T-cell (primary cell): ENCODE measurements around the gene CDH6. TPM values are rescaled to one million over a fixed set of nuclear protein-coding genes. Genes with fewer than 3 reads are reported as not detected.

Experiments
- ATAC-seq, 4 experiments: fragments of 200-7000 bp in 3 of 4; fragments of 150-1000 bp in 1 of 4; cut with Tn5 transposase; replicated peaks in 1 of 4; 1 replicate in 3 of 4; 2 replicates in 1 of 4; pipeline ENCODE4 v1.10.0; 2021; ENCODE audit warnings: moderate library complexity in 3 of 4, mild to moderate bottlenecking in 2 of 4, moderate number of reproducible peaks in 1 of 4
- CTCF ChIA-PET, 2 donors: fragments of 300-600 bp; sonication (Branson Sonifier 250); formaldehyde crosslinking; loops; one replicate each; lab custom pipeline; 2022; ENCODE audit warnings: antibody characterized with exemption in 2 of 2; lab: Charles Lee
- POLR2A ChIA-PET, 2 donors: fragments of 300-600 bp; sonication (Branson Sonifier 250); formaldehyde crosslinking; loops; one replicate each; lab custom pipeline; 2022; ENCODE audit warnings: antibody characterized with exemption in 2 of 2; lab: Charles Lee
- DNase-seq, 35 experiments: peaks; one replicate each; pipeline versions ENCODE4 v3.0.0 to v3.0.0-alpha.2; 2013 to 2023
- H3K27ac ChIP-seq: one replicate; pipeline ENCODE4 v1.5.1; 2013; ENCODE audit warnings: low read length
- H3K27me3 ChIP-seq, 2 experiments: replicated peaks in 1 of 2; 1 replicate in 1 of 2; 2 replicates in 1 of 2; pipeline versions ENCODE4 v1.6.1 to v1.7.0; 2013; ENCODE audit warnings: low read length in 1 of 2, mixed read lengths in 1 of 2; ENCODE audit not compliant: control insufficient read depth in 2 of 2, insufficient read depth in 2 of 2; ENCODE audit errors: extremely low read depth in 1 of 2
- H3K36me3 ChIP-seq, 2 donors: 1 replicate in 1 of 2; 2 replicates in 1 of 2; pipeline versions ENCODE4 v1.6.1 to v1.7.0; 2013; ENCODE audit warnings: low read length in 1 of 2; ENCODE audit not compliant: control insufficient read depth in 2 of 2, insufficient read depth in 1 of 2; ENCODE audit errors: extremely low read depth in 1 of 2
- H3K4me1 ChIP-seq, 2 experiments: 1 replicate in 1 of 2; 2 replicates in 1 of 2; pipeline versions ENCODE4 v1.6.1 to v1.7.0; 2013; ENCODE audit warnings: low read length in 2 of 2, mixed read lengths in 1 of 2; ENCODE audit not compliant: insufficient read depth in 2 of 2, control insufficient read depth in 1 of 2; ENCODE audit errors: extremely low read depth in 1 of 2
- H3K4me3 ChIP-seq, 2 donors: 1 replicate in 1 of 2; 2 replicates in 1 of 2; pipeline versions ENCODE4 v1.5.1 to v1.7.0; 2013; ENCODE audit warnings: mild to moderate bottlenecking in 2 of 2, low read length in 1 of 2, moderate library complexity in 1 of 2; ENCODE audit not compliant: control insufficient read depth in 1 of 2; ENCODE audit errors: extremely low read depth in 1 of 2
- H3K9me3 ChIP-seq: 2 replicates; pipeline ENCODE4 v1.7.0; 2013
- H3K27ac Mint-ChIP-seq, 2 donors: one replicate each; pipeline ENCODE4 v1.8.0; 2020 to 2021; ENCODE audit warnings: mild to moderate bottlenecking in 2 of 2, mixed read lengths in 2 of 2
- H3K27me3 Mint-ChIP-seq, 2 donors: one replicate each; pipeline ENCODE4 v1.8.0; 2021 to 2022; ENCODE audit warnings: mixed read lengths in 2 of 2
- H3K36me3 Mint-ChIP-seq: one replicate; pipeline ENCODE4 v1.8.0; 2021; ENCODE audit warnings: mixed read lengths
- H3K4me1 Mint-ChIP-seq, 3 donors: one replicate each; pipeline ENCODE4 v1.8.0; 2020 to 2022; ENCODE audit warnings: mixed read lengths in 3 of 3, mild to moderate bottlenecking in 1 of 3
- H3K4me3 Mint-ChIP-seq, 3 donors: one replicate each; pipeline ENCODE4 v1.8.0; 2020 to 2022; ENCODE audit warnings: mild to moderate bottlenecking in 3 of 3, mixed read lengths in 3 of 3, moderate library complexity in 3 of 3
- H3K9me3 Mint-ChIP-seq, 3 donors: one replicate each; pipeline ENCODE4 v1.8.0; 2020 to 2022; ENCODE audit warnings: mixed read lengths in 3 of 3
- WGBS: methylation state at CpG from one replicate; pipeline ENCODE4 v1.1.5; 2013; ENCODE audit warnings: missing lambda C conversion rate; ENCODE audit not compliant: insufficient coverage; 5-methylcytosine and 5-hydroxymethylcytosine counted together
- total RNA-seq, 35 experiments: library from RNA in 6 of 35; stranded (reverse) in 6 of 35; fragments of 120-200 nt in 1 of 35; gene quantifications; one replicate each; pipeline versions ENCODE4 v1.2.1 to v1.2.4 and lab custom pipeline; 2013 to 2026

The CDH6 gene
- total RNA-seq, 5 donors from 2014 or later (not counting 1 experiment from before 2014, with no cell fraction given), result 0.15 TPM; not detected in 4

- ATAC-seq (no peak), DNase-seq (no peak)
- Histone ChIP-seq H3K27me3 (no peaks in the 10 kb centered on the region), H3K27ac (no peak overlapping the region), H3K4me3 (no peak overlapping the region), H3K36me3 (no peaks in the 10 kb centered on the region), H3K4me1 (no peaks in the 10 kb centered on the region), H3K9me3 (no peaks in the 10 kb centered on the region)
- WGBS, result no CpG with 5 or more reads among the region's 3 CpGs
- Mint-ChIP-seq H3K4me3 (no peak overlapping the region), H3K36me3 (no peaks in the 10 kb centered on the region), H3K27me3 (peaks cover 0 to 10% of the 10 kb centered on the region in 2 donors), H3K9me3 (peaks cover 0 to 10% (median 0%) of the 10 kb centered on the region in 3 donors), H3K4me1 (no peaks in the 10 kb centered on the region), H3K27ac (no peak overlapping the region)
- ChIA-PET POLR2A (no interaction called here), CTCF (no interaction called here)
Observed at GRCh38 chr5:31283326-31283725, 89.8 kb downstream of the CDH6 start.

GRCh38 chr5:31285025-31285424 lies 91.5 kb downstream of the CDH6 start:
- no peaks in the 10 kb centered on the region for H3K4me1 ChIP-seq
- peaks cover 0 to 14% of the 10 kb centered on the region in 2 donors for H3K27me3 Mint-ChIP-seq
- POLR2A ChIA-PET, result no interaction called here
- H3K4me3 ChIP-seq, result no peak overlapping the region
- CTCF ChIA-PET, result no interaction called here
- H3K9me3 ChIP-seq, result no peaks in the 10 kb centered on the region
- WGBS, result 71% methylated on average over 1 of the region's 2 CpGs
- H3K27me3 ChIP-seq, result no peaks in the 10 kb centered on the region
- H3K36me3 ChIP-seq, result no peaks in the 10 kb centered on the region
- H3K27ac Mint-ChIP-seq, result no peak overlapping the region
- peaks cover 0 to 10% (median 0%) of the 10 kb centered on the region in 3 donors for H3K9me3 Mint-ChIP-seq
- no peaks in the 10 kb centered on the region for H3K36me3 Mint-ChIP-seq
- no peak for DNase-seq
- H3K27ac ChIP-seq, result no peak overlapping the region
- no peak overlapping the region for H3K4me3 Mint-ChIP-seq
- no peak for ATAC-seq
- H3K4me1 Mint-ChIP-seq, result no peaks in the 10 kb centered on the region

DNA sequence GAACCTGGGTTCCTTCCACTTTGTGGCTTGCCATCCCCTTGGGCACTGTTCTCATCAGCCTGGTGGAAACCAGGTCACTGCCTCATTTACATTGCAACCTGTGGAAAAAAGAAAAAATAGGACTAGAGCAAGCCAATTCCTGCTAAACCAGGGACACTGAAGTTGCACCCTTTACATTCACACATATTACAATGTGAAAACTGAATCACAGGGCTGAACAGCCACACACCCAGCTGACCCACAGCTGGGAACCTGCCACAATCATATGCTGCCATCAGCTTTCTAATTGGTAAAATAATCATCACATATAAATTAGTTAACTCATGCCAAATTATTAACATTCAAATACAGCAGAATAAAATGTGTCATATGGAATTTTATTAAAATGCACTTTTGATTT lies 94.5 kb downstream of the CDH6 start:
- Histone ChIP-seq H3K27me3 (no peaks in the 10 kb centered on the region), H3K27ac (no peak overlapping the region), H3K4me1 (no peaks in the 10 kb centered on the region), H3K36me3 (no peaks in the 10 kb centered on the region), H3K4me3 (no peak overlapping the region), H3K9me3 (no peaks in the 10 kb centered on the region)
- H3K27me3 Mint-ChIP-seq, result peaks cover 1 to 14% of the 10 kb centered on the region in 2 donors
- no peak overlapping the region for H3K4me3 Mint-ChIP-seq
- peaks cover 0 to 7% (median 0%) of the 10 kb centered on the region in 3 donors for H3K9me3 Mint-ChIP-seq
- no peaks in the 10 kb centered on the region for H3K4me1 Mint-ChIP-seq
- DNase-seq (no peak), ATAC-seq (no peak)
- ChIA-PET CTCF (interaction anchor here in 1 of 2 donors (0.7 kb wide), 1 partner anchor 11 kb away, joined by 4 read pairs; no protein-coding TSS in a partner anchor), POLR2A (no interaction called here)
- H3K36me3 Mint-ChIP-seq, result no peaks in the 10 kb centered on the region
- no peak overlapping the region for H3K27ac Mint-ChIP-seq

GRCh38 chr5:31289429-31289828 lies 95.9 kb downstream of the CDH6 start:
- POLR2A ChIA-PET, result no interaction called here
- no peak for ATAC-seq

GRCh38 chr5:31291323-31291854 lies 97.9 kb downstream of the CDH6 start:
- no peak overlapping the region for H3K27ac ChIP-seq
- no peak for ATAC-seq
- Mint-ChIP-seq H3K9me3 (no peaks in the 10 kb centered on the region), H3K27ac (no peak overlapping the region), H3K4me1 (no peaks in the 10 kb centered on the region), H3K27me3 (peaks cover 5 to 9% of the 10 kb centered on the region in 2 donors), H3K36me3 (no peaks in the 10 kb centered on the region), H3K4me3 (no peak overlapping the region)
- no peaks in the 10 kb centered on the region for H3K27me3 ChIP-seq
- no peak overlapping the region for H3K4me3 ChIP-seq
- H3K36me3 ChIP-seq, result no peaks in the 10 kb centered on the region
- no peaks in the 10 kb centered on the region for H3K9me3 ChIP-seq
- DNase-seq, result no peak
- POLR2A ChIA-PET, result no interaction called here
- H3K4me1 ChIP-seq, result no peaks in the 10 kb centered on the region
- WGBS, result 88% methylated on average over 6 of the region's 7 CpGs
- CTCF ChIA-PET, result interaction anchor here in 1 of 2 donors (0.6 kb wide), 1 partner anchor 784 kb away, joined by 6 read pairs; no protein-coding TSS in a partner anchor

More at GRCh38 chr5:31289429-31289828, 95.9 kb downstream of the CDH6 start:
- DNase-seq, result no peak
- Mint-ChIP-seq H3K4me3 (no peak overlapping the region), H3K4me1 (no peaks in the 10 kb centered on the region), H3K27ac (no peak overlapping the region), H3K36me3 (no peaks in the 10 kb centered on the region), H3K27me3 (peaks cover 5 to 14% of the 10 kb centered on the region in 2 donors), H3K9me3 (peaks cover 0 to 7% (median 0%) of the 10 kb centered on the region in 3 donors)
- 71% methylated on average over 2 of the region's 3 CpGs for WGBS
- Histone ChIP-seq H3K27me3 (no peaks in the 10 kb centered on the region), H3K4me1 (no peaks in the 10 kb centered on the region), H3K9me3 (no peaks in the 10 kb centered on the region), H3K4me3 (no peak overlapping the region), H3K36me3 (no peaks in the 10 kb centered on the region), H3K27ac (no peak overlapping the region)
- CTCF ChIA-PET, result no interaction called here

GRCh38 chr5:31300501-31300900 lies 107.0 kb downstream of the CDH6 start:
- peaks cover 0 to 5% of the 10 kb centered on the region in 2 donors for H3K27me3 Mint-ChIP-seq
- H3K4me3 Mint-ChIP-seq, result no peak overlapping the region
- no peaks in the 10 kb centered on the region for H3K36me3 Mint-ChIP-seq
- ChIA-PET CTCF (no interaction called here), POLR2A (no interaction called here)
- Histone ChIP-seq H3K27me3 (peaks cover 0 to 2% of the 10 kb centered on the region in 2 experiments), H3K9me3 (no peaks in the 10 kb centered on the region), H3K36me3 (no peaks in the 10 kb centered on the region), H3K27ac (no peak overlapping the region), H3K4me1 (no peaks in the 10 kb centered on the region), H3K4me3 (no peak overlapping the region)
- no peaks in the 10 kb centered on the region for H3K9me3 Mint-ChIP-seq
- no peak for ATAC-seq
- WGBS, result no CpG with 5 or more reads among the region's 1 CpG
- no peaks in the 10 kb centered on the region for H3K4me1 Mint-ChIP-seq
- H3K27ac Mint-ChIP-seq, result no peak overlapping the region
- DNase-seq, result no peak
